WTC11 (cell line): ENCODE results near the gene TCF7.

Experiments used
- HMGA2 ChIP-seq: fragments of 250-450 bp; sonication (Bioruptor Pico); IDR thresholded peaks from 2 replicates; pipeline ENCODE4 v1.4.0; 2021; ENCODE audit warnings: mild to moderate bottlenecking, moderate library complexity
- IRF2 ChIP-seq: sonication (generic); formaldehyde crosslinking; IDR thresholded peaks from 2 replicates; pipeline ENCODE4 v1.8.0; 2022; ENCODE audit warnings: low read depth, missing genetic modification reagents, borderline replicate concordance
- JUN ChIP-seq: sonication (generic); formaldehyde crosslinking; IDR thresholded peaks from 2 replicates; pipeline ENCODE4 v1.8.0; 2023; ENCODE audit warnings: mild to moderate bottlenecking, missing genetic modification reagents
- NR1H2 ChIP-seq: sonication (generic); formaldehyde crosslinking; IDR thresholded peaks from 2 replicates; pipeline ENCODE4 v1.9.0; 2021; ENCODE audit warnings: mild to moderate bottlenecking, moderate library complexity, missing genetic modification reagents
- SP1 ChIP-seq: sonication (generic); formaldehyde crosslinking; conservative IDR thresholded peaks from 2 replicates; pipeline ENCODE4 v1.8.1; 2022; ENCODE audit warnings: missing genetic modification reagents
- ZNF121 ChIP-seq: sonication (generic); formaldehyde crosslinking; IDR thresholded peaks from 2 replicates; pipeline ENCODE4 v1.8.0; 2023; ENCODE audit warnings: missing genetic modification reagents
- TF ChIP-seq, protein P1 (sequence below): fragments of 250-450 bp; sonication (Bioruptor Pico); IDR thresholded peaks from 2 replicates; pipeline ENCODE4 v1.8.0; 2021; ENCODE audit warnings: mild to moderate bottlenecking
- TF ChIP-seq, protein P2 (sequence below): fragments of 200-600 bp; IDR thresholded peaks from 2 replicates; pipeline ENCODE4 v1.8.0; 2022; ENCODE audit warnings: antibody characterized with exemption
- TF ChIP-seq, protein P3 (sequence below): sonication (generic); formaldehyde crosslinking; IDR thresholded peaks from 2 replicates; pipeline ENCODE4 v1.8.0; 2022; ENCODE audit warnings: mild to moderate bottlenecking, missing genetic modification reagents
- TF ChIP-seq, protein P4 (sequence below): sonication (generic); formaldehyde crosslinking; IDR thresholded peaks from 2 replicates; pipeline ENCODE4 v1.8.1; 2023; ENCODE audit warnings: mild to moderate bottlenecking, moderate library complexity, missing genetic modification reagents
- TF ChIP-seq, protein P5 (sequence below): fragments of 250-450 bp; sonication (Bioruptor Pico); IDR thresholded peaks from 2 replicates; pipeline ENCODE4 v2.1.2; 2022; ENCODE audit warnings: mild to moderate bottlenecking, moderate library complexity

DNA sequence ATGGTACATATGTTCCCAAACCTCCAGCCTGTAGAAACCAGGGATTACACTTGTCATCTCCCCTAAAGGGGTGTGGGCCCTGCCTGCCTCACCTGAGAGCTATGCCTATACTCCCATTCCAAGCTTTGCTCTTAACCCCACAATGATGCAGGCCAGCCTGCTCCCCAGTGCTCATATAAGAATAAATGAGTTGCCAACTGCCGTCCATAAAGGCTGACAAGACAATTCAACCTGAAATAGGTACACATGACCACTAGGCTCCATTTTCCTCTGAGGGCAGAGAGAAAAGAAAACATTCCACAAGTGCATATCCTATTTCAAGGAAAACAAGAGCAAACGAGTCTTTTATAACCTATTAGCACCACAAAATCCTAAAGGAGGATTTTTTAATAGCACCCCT, 33.8 kb downstream of the TCF7 start:
- TF ChIP-seq SP1 (CRISPR knock-in tag) (no peak), IRF2 (no peak), HMGA2 (CRISPR knock-in tag) (no peak), ZNF121 (CRISPR knock-in tag) (no peak), NR1H2 (CRISPR knock-in tag) (no peak), JUN (no peak)
- TF ChIP-seq, protein P1, sequence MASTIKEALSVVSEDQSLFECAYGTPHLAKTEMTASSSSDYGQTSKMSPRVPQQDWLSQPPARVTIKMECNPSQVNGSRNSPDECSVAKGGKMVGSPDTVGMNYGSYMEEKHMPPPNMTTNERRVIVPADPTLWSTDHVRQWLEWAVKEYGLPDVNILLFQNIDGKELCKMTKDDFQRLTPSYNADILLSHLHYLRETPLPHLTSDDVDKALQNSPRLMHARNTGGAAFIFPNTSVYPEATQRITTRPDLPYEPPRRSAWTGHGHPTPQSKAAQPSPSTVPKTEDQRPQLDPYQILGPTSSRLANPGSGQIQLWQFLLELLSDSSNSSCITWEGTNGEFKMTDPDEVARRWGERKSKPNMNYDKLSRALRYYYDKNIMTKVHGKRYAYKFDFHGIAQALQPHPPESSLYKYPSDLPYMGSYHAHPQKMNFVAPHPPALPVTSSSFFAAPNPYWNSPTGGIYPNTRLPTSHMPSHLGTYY (CRISPR knock-in tag): no peak
- TF ChIP-seq, protein P2, sequence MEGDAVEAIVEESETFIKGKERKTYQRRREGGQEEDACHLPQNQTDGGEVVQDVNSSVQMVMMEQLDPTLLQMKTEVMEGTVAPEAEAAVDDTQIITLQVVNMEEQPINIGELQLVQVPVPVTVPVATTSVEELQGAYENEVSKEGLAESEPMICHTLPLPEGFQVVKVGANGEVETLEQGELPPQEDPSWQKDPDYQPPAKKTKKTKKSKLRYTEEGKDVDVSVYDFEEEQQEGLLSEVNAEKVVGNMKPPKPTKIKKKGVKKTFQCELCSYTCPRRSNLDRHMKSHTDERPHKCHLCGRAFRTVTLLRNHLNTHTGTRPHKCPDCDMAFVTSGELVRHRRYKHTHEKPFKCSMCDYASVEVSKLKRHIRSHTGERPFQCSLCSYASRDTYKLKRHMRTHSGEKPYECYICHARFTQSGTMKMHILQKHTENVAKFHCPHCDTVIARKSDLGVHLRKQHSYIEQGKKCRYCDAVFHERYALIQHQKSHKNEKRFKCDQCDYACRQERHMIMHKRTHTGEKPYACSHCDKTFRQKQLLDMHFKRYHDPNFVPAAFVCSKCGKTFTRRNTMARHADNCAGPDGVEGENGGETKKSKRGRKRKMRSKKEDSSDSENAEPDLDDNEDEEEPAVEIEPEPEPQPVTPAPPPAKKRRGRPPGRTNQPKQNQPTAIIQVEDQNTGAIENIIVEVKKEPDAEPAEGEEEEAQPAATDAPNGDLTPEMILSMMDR: no peak
- TF ChIP-seq, protein P3, sequence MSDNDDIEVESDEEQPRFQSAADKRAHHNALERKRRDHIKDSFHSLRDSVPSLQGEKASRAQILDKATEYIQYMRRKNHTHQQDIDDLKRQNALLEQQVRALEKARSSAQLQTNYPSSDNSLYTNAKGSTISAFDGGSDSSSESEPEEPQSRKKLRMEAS (CRISPR knock-in tag): no peak
- TF ChIP-seq, protein P4, sequence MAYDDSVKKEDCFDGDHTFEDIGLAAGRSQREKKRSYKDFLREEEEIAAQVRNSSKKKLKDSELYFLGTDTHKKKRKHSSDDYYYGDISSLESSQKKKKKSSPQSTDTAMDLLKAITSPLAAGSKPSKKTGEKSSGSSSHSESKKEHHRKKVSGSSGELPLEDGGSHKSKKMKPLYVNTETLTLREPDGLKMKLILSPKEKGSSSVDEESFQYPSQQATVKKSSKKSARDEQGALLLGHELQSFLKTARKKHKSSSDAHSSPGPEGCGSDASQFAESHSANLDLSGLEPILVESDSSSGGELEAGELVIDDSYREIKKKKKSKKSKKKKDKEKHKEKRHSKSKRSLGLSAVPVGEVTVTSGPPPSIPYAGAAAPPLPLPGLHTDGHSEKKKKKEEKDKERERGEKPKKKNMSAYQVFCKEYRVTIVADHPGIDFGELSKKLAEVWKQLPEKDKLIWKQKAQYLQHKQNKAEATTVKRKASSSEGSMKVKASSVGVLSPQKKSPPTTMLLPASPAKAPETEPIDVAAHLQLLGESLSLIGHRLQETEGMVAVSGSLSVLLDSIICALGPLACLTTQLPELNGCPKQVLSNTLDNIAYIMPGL (CRISPR knock-in tag): no peak
- TF ChIP-seq, protein P5, sequence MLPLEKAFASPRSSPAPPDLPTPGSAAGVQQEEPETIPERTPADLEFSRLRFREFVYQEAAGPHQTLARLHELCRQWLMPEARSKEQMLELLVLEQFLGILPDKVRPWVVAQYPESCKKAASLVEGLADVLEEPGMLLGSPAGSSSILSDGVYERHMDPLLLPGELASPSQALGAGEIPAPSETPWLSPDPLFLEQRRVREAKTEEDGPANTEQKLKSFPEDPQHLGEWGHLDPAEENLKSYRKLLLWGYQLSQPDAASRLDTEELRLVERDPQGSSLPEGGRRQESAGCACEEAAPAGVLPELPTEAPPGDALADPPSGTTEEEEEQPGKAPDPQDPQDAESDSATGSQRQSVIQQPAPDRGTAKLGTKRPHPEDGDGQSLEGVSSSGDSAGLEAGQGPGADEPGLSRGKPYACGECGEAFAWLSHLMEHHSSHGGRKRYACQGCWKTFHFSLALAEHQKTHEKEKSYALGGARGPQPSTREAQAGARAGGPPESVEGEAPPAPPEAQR (CRISPR knock-in tag): no peak
